GM21360 (cell line): ENCODE data around the gene CPPED1.

ENCODE experiments used
- ATAC-seq: cut with Tn5 transposase; IDR thresholded peaks from one replicate; pipeline ENCODE4 v1.9.1; 2021; ENCODE audit warnings: mild to moderate bottlenecking, moderate library complexity; ENCODE audit not compliant: unreplicated experiment

The CPPED1 gene

GRCh38 chr16:12653820-12654392 lies 149.8 kb downstream of the CPPED1 start:
- ATAC-seq = no peak

DNA sequence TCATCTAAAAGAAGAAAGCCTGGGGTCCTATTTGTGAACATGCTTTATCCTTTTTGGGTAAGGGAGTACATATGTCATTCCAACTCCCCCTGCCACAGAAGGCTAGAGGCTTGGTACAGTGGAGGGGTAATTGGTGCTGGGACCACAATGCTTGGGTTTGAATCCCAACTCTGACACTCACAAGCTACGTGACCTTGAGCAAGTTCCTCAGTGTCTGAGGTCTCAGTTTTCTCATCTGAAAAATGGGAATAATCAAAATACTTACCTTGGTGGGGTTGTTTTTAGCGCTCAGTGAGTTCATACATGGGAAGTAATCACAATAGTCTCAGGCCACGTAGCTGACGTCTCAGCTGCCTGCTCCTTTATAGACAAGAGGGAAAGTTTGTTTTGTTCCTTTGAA lies 150.8 kb downstream of the CPPED1 start:
- ATAC-seq = no peak

DNA sequence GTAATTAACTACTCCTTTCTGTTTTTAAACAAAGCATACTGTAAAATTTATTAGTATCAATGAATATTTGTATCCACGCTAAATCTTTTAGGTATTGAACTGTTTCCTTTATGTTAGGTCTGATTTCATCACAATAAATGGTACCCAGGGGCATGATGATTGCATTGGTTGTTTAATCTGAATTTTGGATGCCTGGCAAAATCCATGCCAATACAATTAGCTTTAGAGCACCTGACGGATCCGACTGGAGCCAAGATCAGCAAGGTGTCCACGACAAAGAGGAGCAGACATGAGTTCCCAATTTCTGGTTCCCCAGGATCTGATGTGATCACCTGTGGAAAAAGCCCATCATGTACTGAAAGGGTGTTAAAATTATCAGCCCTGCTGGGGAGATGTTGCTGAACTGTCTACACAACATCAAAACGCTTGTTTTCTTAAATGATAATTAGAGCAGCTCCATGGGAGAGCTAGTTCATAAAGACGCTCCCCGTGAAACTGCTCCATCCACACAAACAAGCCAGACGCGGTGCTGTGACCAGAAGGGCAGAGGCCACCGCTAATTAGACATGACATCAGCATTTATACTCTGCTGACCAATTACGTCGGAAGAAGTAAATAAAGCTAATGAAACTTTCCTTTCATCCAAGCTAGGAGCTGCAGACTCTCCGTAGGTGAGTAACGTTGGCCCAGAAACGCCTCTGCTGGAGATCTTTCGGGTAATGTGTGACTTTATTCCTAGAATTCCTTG lies 151.7 kb downstream of the CPPED1 start:
- no peak for ATAC-seq

DNA sequence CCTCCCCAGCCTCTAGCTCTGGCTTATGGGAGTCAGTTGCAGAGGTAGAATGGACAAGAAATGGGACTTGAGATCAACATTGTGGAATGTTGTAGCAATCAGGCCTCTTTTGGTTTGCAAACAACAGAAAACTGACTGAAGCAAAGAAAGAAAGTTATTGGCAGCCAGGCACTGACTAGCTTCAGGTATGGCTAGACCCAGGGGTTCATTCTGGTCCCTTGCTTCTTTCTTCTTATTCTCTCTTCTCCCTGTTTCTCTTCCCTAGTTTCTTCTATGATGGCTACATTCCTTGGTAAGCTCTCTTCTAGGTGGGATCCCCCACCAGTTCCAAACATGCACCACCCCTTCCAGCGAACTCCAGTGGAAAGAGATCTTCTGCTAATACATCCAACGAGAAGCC lies 154.3 kb downstream of the CPPED1 start:
- no peak for ATAC-seq

DNA sequence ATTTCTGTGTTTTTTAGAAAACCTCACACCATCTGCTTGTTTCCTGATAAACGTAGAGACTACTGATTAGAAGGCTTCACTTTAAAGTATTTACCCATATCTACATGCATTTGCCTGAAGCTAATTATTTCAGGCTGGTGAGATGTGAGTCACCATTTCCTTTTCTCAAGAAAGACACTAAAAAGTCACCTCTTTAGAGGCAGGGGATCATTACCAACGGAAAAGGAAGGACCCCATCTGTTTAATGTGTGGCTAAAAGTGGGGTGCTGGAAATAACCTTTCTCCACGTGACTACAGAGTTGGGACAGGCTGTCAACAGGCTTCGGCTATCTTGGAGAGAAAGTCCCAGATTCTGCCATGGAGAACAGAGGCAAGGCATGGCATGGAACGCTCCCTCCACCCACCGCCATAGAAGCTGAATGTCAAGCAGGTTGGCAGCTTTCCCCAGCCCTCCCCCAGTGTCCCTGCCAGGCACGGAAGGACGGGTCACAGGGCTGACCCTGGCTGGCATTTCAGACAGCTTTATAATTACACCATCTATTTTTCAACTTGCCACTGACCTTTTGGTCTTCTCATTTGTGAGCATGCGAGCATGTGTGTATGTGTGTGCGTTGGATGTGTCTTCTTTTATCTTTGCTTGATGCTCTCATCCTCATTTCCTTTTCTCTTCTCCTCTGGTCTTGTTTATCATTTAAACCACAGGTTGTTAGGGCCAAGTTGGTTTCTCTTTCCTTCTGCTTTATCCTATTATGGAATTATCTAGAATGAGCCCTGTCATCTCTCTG lies 157.0 kb downstream of the CPPED1 start:
- no peak for ATAC-seq

- no peak for ATAC-seq
These were observed 157.6 kb downstream of the CPPED1 start for GRCh38 chr16:12646098-12646489.

DNA sequence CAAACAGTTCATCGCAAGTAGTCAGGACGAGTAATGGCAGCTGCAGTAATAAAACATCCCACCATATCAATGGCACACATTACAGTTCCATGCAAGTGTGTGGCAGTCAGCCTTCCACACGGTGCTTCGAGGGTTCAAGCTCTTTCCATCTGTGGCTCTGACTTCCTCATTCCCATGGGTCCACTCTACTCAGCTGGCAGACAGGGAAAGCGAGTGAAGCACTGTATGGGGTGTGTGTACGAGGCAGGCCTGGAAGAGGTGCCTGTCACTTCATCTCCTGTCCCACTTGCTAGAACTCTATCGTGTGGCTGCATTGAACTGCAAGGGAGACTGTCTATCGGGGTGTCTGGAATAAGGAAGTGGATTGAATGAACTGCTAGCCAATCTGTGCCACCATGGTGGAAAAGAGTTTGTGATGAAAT lies 160.6 kb downstream of the CPPED1 start:
- ATAC-seq = no peak

DNA sequence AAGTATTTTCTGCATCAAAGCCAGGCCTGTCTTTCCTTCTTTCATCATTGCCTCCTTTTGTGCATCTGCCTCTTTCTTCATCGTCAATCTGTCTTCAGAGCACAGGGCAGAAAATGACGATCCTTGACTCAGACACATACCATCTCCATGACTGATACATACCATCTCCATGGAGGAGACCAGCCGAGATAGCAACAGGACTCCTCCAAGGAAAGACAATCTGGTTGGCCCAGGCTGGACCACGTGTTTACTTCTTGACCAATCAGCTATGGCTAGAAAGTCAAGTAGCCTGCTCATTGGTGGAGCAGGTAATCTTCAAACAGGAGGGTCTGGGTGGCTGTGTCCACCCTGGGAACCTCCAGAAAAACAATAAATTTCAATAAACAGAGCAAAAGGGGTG lies 164.6 kb downstream of the CPPED1 start:
- no peak for ATAC-seq

- ATAC-seq = no peak
These were observed 166.7 kb downstream of the CPPED1 start for GRCh38 chr16:12637002-12637401.

GRCh38 chr16:12629271-12629670 lies 174.4 kb downstream of the CPPED1 start:
- no peak for ATAC-seq

- ATAC-seq = no peak
These were observed 175.2 kb downstream of the CPPED1 start for GRCh38 chr16:12628536-12628935.

DNA sequence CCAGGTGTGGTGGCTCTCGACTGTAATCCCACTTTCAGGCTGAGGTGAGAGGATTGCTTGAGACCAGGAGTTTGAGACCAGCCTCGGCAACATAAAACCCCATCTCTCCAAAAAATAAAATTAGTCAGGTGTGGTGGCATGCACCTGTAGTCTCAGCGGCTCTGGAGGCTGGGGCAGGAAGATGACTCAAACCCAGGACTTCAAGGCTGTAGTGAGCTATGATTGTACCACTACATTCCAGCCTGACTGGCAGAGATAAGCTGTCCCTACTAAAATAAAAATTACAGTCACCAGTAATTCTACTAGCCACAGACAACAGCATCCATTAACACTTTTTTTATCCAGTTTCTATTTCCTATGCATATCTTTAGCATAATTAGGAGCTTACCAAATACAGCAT lies 176.3 kb downstream of the CPPED1 start:
- no peak for ATAC-seq

- no peak for ATAC-seq
These were observed 177.3 kb downstream of the CPPED1 start for GRCh38 chr16:12626411-12626810.

DNA sequence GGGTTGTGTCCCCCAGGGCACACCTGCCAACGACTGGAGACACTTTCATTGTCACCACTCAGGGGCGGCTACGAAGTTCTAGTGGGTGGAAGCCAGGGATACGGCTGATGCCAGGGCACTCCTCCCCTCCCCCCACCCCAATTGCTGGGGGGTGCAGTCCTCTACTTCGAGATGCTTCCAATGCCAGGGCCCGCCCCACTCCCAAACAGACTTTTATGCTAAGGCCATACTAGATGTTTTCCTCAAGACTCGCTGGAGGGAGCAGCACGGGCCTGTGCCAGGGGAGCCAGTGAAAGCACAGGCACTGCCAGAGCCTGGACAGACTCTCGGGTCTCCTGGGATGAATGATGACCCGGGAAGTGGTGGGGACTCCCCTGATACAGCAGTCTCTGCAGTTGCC lies 178.0 kb downstream of the CPPED1 start:
- no peak for ATAC-seq

DNA sequence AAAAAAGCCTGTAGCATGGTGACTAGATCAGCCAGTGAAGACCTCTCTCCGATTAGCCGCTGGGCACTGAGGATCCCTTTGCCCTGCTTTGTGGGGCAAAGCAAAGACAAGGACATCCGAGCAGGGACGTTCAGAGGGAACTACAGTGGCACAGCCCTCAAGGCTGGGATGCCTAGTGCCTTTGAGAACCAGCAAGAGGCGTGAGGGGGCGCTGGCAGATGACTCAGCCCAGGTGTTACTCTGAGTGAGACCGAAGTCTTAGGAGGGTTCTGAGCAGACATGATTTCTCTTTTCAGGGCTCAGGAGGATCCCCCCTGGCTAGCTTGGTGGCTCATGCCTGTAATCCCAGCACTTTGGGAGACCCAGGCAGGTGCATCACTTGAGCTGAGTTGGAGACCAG lies 178.6 kb downstream of the CPPED1 start:
- no peak for ATAC-seq

DNA sequence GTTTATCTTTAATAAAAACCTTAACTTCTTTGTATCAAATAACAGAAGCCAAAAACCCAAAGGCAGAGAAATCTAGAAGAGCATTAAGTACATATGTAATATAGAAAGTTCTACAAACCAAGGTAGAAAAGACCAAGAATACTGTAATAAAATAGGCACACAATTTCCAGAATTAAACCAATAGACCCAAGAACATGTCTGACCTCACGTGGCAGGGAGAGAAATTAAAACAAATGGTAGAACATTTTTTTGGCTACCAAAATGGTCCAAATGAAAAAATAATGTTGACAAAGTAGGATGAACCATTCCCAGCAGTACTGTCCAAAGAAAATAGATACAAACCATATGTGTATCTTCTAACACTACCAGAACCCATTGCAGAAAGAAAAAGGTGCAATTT lies 183.5 kb downstream of the CPPED1 start:
- ATAC-seq = no peak

DNA sequence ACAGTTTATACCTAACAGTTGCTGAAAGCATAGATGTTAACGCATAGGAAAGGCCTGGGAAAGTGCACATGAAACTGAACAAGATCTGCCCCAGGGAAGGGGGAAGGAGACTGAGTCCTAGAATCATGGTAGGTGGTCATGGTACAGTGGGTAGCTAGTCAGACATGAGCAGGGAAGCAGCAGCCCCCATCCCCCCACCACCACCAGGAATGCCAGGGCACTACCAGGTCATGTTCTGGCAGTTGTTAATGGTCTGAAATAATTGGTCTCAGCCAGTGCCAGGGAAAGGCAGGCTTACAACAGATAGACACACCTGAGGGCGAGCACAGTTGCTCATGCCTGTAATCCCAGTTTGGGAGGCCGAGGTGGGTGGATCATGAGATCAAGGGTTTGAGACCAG lies 185.2 kb downstream of the CPPED1 start:
- no peak for ATAC-seq

GRCh38 chr16:12617401-12617819 lies 186.3 kb downstream of the CPPED1 start:
- no peak for ATAC-seq

- ATAC-seq = no peak
These were observed 188.9 kb downstream of the CPPED1 start for GRCh38 chr16:12614662-12615278.

GRCh38 chr16:12613992-12614661 lies 189.6 kb downstream of the CPPED1 start:
- no peak for ATAC-seq
